Gastrocnemius medialis (tissue), 4 donors: ENCODE measurements around the gene DDX42. TPM values are rescaled to one million over a fixed set of nuclear protein-coding genes. Genes with fewer than 3 reads are reported as not detected.

Experiments used
- ATAC-seq, 2 donors: fragments of 150-250 bp; one replicate each; pipeline ENCODE4 v1.9.1; 2016
- DNase-seq, 2 donors: peaks; one replicate each; pipeline ENCODE4 v3.0.0-alpha.2; 2019
- H3K27ac ChIP-seq, 4 donors: fragments of 200-600 bp; sonication (generic); 1 replicate in 1 of 4; 2 replicates in 3 of 4; pipeline ENCODE4 v1.5.1; 2016 to 2018; ENCODE audit warnings: mild to moderate bottlenecking in 2 of 4, moderate library complexity in 1 of 4
- H3K27me3 ChIP-seq, 3 donors: fragments of 200-600 bp; sonication (generic) in 2 of 3; 1 replicate in 1 of 3; 2 replicates in 2 of 3; pipeline versions ENCODE4 v1.5.1 to v1.6.0; 2016 to 2019; ENCODE audit warnings: mild to moderate bottlenecking in 1 of 3, moderate library complexity in 1 of 3
- H3K36me3 ChIP-seq, 2 donors: fragments of 200-600 bp; sonication (generic) in 1 of 2; one replicate each; pipeline ENCODE4 v1.5.1; 2017 to 2018
- H3K4me1 ChIP-seq, 2 donors: fragments of 200-600 bp; sonication (generic) in 1 of 2; one replicate each; pipeline ENCODE4 v1.5.1; 2016 to 2017; ENCODE audit warnings: mild to moderate bottlenecking in 2 of 2
- H3K4me3 ChIP-seq, 4 donors: fragments of 200-600 bp; sonication (generic) in 3 of 4; 1 replicate in 1 of 4; 2 replicates in 3 of 4; pipeline ENCODE4 v1.5.1; 2016 to 2019; ENCODE audit warnings: mild to moderate bottlenecking in 2 of 4
- H3K9me3 ChIP-seq, 3 donors: fragments of 200-600 bp; sonication (generic) in 2 of 3; 1 replicate in 1 of 3; 2 replicates in 2 of 3; pipeline ENCODE4 v1.5.1; 2016 to 2019
- POLR2A ChIP-seq, 2 donors: fragments of 450-650 bp; IDR thresholded peaks; one replicate each; pipeline ENCODE4 v1.6.1; 2017; ENCODE audit warnings: antibody characterized with exemption in 2 of 2, mild to moderate bottlenecking in 2 of 2, moderate library complexity in 2 of 2
- in situ Hi-C, 4 donors: fragments of 200-750 bp; cut with MboI; loops; one replicate each; pipeline versions ENCODE4 v1.15.0 to v1.8.0; 2017; ENCODE audit warnings: low sequenced_read_pairs in 4 of 4
- intact Hi-C: fragments of 100-400 bp; cut with DNase I; formaldehyde crosslinking; loops from one replicate; pipeline ENCODE4 v1.15.1; 2023; ENCODE audit warnings: low total_unique reads
- total RNA-seq, 4 donors: library from RNA; depleted of rRNA; stranded (reverse); fragments of >200 nt; gene quantifications; one replicate each; pipeline versions ENCODE4 v1.1.0 to v1.2.3, GENCODE V29; 2016
- TF ChIP-seq, protein P1 (sequence below), 5 experiments: fragments of 450-650 bp in 3 of 5; fragments of 200-600 bp in 2 of 5; sonication (generic) in 2 of 5; IDR thresholded peaks in 4 of 5; conservative IDR thresholded peaks in 1 of 5; 1 replicate in 4 of 5; 2 replicates in 1 of 5; pipeline ENCODE4 v1.5.1; 2016 to 2019; ENCODE audit warnings: antibody characterized with exemption in 5 of 5, mild to moderate bottlenecking in 3 of 5, moderate library complexity in 3 of 5

Gene DDX42
- total RNA-seq, 4 donors from 2014 or later, result 35.9 to 71.6 (median 56.8) TPM

DNA sequence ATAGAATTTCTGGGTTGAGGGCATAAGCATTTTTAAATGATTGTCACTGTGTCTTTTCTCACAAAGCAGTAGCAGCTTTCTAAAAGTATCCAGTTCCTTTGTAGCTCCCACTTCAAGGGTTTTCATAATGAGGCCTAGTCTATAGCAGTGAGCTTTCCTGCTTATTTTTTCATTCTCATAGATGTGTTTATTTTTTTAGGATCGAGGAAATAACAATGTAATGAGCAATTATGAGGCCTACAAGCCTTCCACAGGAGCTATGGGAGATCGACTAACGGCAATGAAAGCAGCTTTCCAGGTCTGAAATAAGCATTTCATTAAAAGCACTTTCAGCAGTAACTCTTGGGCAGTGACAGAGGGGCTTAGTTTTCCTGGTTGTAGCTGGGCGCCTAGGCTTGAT, 42.7 kb downstream of the DDX42 start:
- H3K27ac ChIP-seq, result no peak overlapping the region
- TF ChIP-seq POLR2A (IDR thresholded peaks at IDR 0.05), result no peak
- ATAC-seq (no peak), DNase-seq (no peak)
- no peaks in the 10 kb centered on the region for H3K27me3 ChIP-seq
- intact Hi-C loops, result no loop called here
- no peaks in the 10 kb centered on the region for H3K9me3 ChIP-seq
- peaks cover 5 to 99% of the 10 kb centered on the region in 2 donors for H3K36me3 ChIP-seq
- no peak overlapping the region for H3K4me3 ChIP-seq
- in situ Hi-C loops, result no loop called here
- peaks cover 0 to 5% of the 10 kb centered on the region in 2 donors for H3K4me1 ChIP-seq

DNA sequence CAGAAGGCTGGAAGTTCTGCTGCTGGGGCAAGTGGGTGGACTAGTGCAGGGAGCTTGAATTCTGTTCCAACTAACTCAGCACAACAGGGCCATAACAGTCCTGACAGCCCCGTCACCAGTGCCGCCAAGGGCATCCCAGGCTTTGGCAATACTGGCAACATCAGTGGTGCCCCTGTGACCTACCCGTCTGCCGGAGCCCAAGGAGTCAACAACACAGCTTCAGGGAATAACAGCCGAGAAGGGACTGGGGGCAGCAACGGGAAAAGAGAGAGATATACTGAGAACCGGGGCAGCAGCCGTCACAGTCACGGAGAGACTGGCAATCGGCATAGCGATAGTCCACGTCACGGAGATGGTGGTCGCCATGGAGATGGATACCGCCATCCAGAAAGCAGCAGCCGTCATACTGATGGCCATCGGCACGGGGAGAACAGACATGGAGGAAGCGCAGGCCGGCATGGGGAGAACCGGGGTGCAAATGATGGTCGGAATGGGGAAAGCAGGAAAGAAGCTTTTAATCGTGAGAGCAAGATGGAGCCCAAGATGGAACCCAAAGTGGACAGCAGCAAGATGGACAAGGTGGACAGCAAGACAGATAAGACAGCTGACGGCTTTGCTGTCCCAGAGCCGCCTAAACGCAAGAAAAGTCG, 43.9 kb downstream of the DDX42 start:
- H3K27ac ChIP-seq, result no peak overlapping the region
- intact Hi-C loops (no loop called here), in situ Hi-C loops (no loop called here)
- H3K9me3 ChIP-seq, result no peaks in the 10 kb centered on the region
- TF ChIP-seq POLR2A (IDR thresholded peaks at IDR 0.05), result no peak
- TF ChIP-seq, protein P1, sequence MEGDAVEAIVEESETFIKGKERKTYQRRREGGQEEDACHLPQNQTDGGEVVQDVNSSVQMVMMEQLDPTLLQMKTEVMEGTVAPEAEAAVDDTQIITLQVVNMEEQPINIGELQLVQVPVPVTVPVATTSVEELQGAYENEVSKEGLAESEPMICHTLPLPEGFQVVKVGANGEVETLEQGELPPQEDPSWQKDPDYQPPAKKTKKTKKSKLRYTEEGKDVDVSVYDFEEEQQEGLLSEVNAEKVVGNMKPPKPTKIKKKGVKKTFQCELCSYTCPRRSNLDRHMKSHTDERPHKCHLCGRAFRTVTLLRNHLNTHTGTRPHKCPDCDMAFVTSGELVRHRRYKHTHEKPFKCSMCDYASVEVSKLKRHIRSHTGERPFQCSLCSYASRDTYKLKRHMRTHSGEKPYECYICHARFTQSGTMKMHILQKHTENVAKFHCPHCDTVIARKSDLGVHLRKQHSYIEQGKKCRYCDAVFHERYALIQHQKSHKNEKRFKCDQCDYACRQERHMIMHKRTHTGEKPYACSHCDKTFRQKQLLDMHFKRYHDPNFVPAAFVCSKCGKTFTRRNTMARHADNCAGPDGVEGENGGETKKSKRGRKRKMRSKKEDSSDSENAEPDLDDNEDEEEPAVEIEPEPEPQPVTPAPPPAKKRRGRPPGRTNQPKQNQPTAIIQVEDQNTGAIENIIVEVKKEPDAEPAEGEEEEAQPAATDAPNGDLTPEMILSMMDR (IDR thresholded peaks at IDR 0.05 in 4 of 5, conservative IDR thresholded peaks at IDR 0.05 in 1 of 5), result no peak
- peaks cover 0 to 9% of the 10 kb centered on the region in 2 donors for H3K4me1 ChIP-seq
- no peak overlapping the region for H3K4me3 ChIP-seq
- DNase-seq (no peak), ATAC-seq (no peak)
- no peaks in the 10 kb centered on the region for H3K27me3 ChIP-seq
- H3K36me3 ChIP-seq, result peaks cover 3 to 99% of the 10 kb centered on the region in 2 donors

DNA sequence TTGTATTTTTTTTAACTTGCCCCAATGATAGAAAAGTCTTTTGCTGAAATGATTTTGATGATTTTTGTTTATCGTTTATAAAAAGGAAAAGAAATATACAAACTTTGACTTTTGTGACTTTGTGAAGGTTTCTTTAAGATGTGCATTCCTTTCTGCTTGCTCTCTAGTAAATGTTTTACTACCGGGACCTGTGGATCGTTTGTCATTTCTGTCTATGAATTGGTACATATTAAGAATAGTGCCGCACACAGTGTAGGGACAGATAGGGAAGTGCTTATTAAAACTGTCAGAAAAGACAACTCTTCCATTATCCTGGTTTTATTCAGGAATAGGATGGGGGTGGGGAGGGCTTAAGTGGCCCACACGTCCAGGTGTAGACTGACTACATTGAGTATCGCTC, 45.2 kb downstream of the DDX42 start:
- no peak for DNase-seq
- no peak for TF ChIP-seq POLR2A (IDR thresholded peaks at IDR 0.05)
- TF ChIP-seq, protein P1 (IDR thresholded peaks at IDR 0.05 in 4 of 5, conservative IDR thresholded peaks at IDR 0.05 in 1 of 5), result no peak
- Histone ChIP-seq H3K4me3 (no peak overlapping the region), H3K4me1 (peaks cover 0 to 9% of the 10 kb centered on the region in 2 donors), H3K9me3 (no peaks in the 10 kb centered on the region), H3K36me3 (peaks cover 8 to 99% of the 10 kb centered on the region in 2 donors), H3K27ac (peak overlapping the region in 3 of 4 donors; percentile 32 to 76 (median 53)), H3K27me3 (no peaks in the 10 kb centered on the region)
- intact Hi-C loops (no loop called here), in situ Hi-C loops (no loop called here)
- ATAC-seq, result no peak

DNA sequence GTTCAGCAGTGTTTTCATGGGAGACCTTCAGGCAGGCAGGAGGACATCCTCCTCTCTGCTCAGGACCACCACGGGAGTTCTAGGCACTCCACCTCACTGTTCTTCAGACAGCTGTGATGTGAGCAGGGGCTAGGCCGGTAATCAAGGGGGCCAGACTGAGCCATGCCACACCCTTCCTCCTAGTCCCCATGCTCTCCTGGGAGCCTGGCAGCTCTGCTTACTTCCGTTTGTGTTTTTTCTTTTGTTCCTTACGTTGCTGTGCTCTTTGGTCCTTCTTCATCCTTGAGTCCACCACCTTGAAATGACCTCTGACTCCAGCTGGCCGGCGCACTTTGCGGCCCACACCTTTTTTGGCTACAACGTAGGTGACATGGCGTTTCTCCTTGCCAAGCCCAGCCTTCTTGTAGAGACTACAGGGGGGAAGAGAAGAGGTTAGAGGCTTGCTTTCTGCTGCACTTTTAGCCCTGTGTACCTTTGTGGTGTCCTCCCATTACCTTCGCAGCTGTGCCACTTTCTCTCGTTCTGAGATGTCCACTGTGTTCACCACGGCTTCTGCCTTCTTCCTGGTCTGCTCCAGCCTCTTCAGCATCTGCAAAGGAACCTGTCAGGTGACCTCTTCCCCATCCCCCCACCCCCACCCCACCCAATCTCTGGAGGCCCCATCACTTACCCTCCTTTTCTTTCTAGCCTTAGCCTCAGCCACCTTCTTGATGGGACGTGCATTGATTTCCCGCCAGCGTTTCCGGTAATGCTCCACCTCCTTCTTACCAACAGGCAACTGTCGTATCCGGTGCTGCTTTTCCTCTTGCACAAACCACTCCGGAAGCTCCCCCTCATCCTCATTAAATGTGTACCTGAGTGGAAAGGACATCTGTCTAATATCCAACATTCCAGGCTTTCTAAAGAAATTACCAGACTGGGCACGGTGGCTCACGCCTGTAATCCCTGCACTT, 45.9 kb downstream of the DDX42 start:
- Histone ChIP-seq H3K36me3 (peaks cover 8 to 99% of the 10 kb centered on the region in 2 donors), H3K27ac (peak overlapping the region; percentile 32 to 76 (median 44)), H3K9me3 (no peaks in the 10 kb centered on the region), H3K4me3 (no peak overlapping the region), H3K4me1 (peaks cover 0 to 9% of the 10 kb centered on the region in 2 donors), H3K27me3 (no peaks in the 10 kb centered on the region)
- in situ Hi-C loops (no loop called here), intact Hi-C loops (loop anchor here (10.0 kb wide), 1 partner anchor 685 kb away; the partner anchor contains the start of genes CEP95 and DDX5)
- TF ChIP-seq POLR2A (IDR thresholded peaks at IDR 0.05), result no peak
- TF ChIP-seq, protein P1 (IDR thresholded peaks at IDR 0.05 in 4 of 5, conservative IDR thresholded peaks at IDR 0.05 in 1 of 5), result no peak
- no peak for ATAC-seq
- DNase-seq, result no peak
